Sigmoid colon (tissue), 4 donors: ENCODE data around the gene ADSL.

Source experiments
- CTCF ChIP-seq, 4 experiments: fragments of 450-650 bp in 3 of 4; fragments of 200-600 bp in 1 of 4; IDR thresholded peaks; one replicate each; pipeline ENCODE4 v1.5.1; 2016 to 2019; ENCODE audit warnings: antibody characterized with exemption in 4 of 4, mild to moderate bottlenecking in 3 of 4, moderate library complexity in 2 of 4
- POLR2A ChIP-seq, 2 donors: fragments of 450-650 bp; IDR thresholded peaks; one replicate each; pipeline ENCODE4 v1.6.1; 2016; ENCODE audit warnings: antibody characterized with exemption in 2 of 2, mild to moderate bottlenecking in 2 of 2, moderate library complexity in 2 of 2
- POLR2AphosphoS5 ChIP-seq, 4 donors: sonication (generic); formaldehyde crosslinking; IDR thresholded peaks; one replicate each; pipeline ENCODE4 v1.6.1; 2017; ENCODE audit warnings: antibody characterized with exemption in 4 of 4

GRCh38 chr22:40387746-40388145 is 41.4 kb downstream of the ADSL start:
- no peak for TF ChIP-seq CTCF (IDR thresholded peaks at IDR 0.05)
- TF ChIP-seq POLR2AphosphoS5 (IDR thresholded peaks at IDR 0.05): no peak
- TF ChIP-seq POLR2A (IDR thresholded peaks at IDR 0.05): no peak
